ENCODE data around the gene KIAA0753.

DNA sequence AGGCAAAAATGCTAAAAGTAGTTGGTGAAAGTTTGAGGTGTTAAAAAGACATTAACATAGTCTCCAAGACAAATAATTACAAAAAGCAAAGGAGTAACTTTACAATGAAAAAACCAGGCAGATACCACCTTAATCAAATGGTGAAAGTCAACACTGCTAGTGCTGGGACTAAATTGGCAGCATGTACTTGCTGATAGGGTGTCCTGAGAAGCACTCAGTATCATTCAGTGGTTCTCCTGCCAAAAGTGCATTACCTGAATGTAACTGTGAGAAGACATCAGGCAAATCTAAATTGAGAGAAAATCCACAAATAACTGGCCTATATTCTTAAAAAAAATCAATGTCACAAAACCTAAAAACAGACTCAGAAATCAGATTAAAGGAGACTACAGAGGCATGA lies 8.0 kb downstream of the KIAA0753 start:
- TF ChIP-seq, protein P1, sequence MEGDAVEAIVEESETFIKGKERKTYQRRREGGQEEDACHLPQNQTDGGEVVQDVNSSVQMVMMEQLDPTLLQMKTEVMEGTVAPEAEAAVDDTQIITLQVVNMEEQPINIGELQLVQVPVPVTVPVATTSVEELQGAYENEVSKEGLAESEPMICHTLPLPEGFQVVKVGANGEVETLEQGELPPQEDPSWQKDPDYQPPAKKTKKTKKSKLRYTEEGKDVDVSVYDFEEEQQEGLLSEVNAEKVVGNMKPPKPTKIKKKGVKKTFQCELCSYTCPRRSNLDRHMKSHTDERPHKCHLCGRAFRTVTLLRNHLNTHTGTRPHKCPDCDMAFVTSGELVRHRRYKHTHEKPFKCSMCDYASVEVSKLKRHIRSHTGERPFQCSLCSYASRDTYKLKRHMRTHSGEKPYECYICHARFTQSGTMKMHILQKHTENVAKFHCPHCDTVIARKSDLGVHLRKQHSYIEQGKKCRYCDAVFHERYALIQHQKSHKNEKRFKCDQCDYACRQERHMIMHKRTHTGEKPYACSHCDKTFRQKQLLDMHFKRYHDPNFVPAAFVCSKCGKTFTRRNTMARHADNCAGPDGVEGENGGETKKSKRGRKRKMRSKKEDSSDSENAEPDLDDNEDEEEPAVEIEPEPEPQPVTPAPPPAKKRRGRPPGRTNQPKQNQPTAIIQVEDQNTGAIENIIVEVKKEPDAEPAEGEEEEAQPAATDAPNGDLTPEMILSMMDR (IDR thresholded peaks at IDR 0.05) = no peak
- TF ChIP-seq POLR2A (IDR thresholded peaks at IDR 0.05) (no peak), EP300 (IDR thresholded peaks at IDR 0.05) (no peak)
